Stomach (tissue), 9 donors: ENCODE data around the gene VPS8. TPM values are rescaled to one million over a fixed set of nuclear protein-coding genes. Genes with fewer than 3 reads are reported as not detected.
"Not testable (repeated sequence)": the region's sequence is repeated elsewhere in the genome, so short reads cannot be mapped to it uniquely, and the experiment has no call there.

Experiments
- DNase-seq, 2 donors: peaks; one replicate each; pipeline versions ENCODE4 v3.0.0 to v3.0.0-alpha.2; 2013 to 2019
- H3K27ac ChIP-seq, 5 donors: fragments of 200-600 bp in 4 of 5; sonication (generic) in 4 of 5; one replicate each; pipeline ENCODE4 v1.5.1; 2013 to 2019; ENCODE audit warnings: mild to moderate bottlenecking in 1 of 5, moderate library complexity in 1 of 5
- H3K27me3 ChIP-seq, 3 donors: fragments of 200-600 bp; sonication (generic); one replicate each; pipeline ENCODE4 v1.5.1; 2017 to 2019; ENCODE audit warnings: mixed run types in 1 of 3
- H3K36me3 ChIP-seq, 4 donors: fragments of 200-600 bp; sonication (generic); 1 replicate in 3 of 4; 2 replicates in 1 of 4; pipeline ENCODE4 v1.5.1; 2016 to 2019
- H3K4me1 ChIP-seq, 4 donors: fragments of 200-600 bp; sonication (generic); one replicate each; pipeline ENCODE4 v1.5.1; 2016 to 2019
- H3K4me3 ChIP-seq, 4 donors: fragments of 200-600 bp; sonication (generic) in 3 of 4; one replicate each; pipeline ENCODE4 v1.5.1; 2016 to 2019; ENCODE audit warnings: mild to moderate bottlenecking in 1 of 4
- H3K9me3 ChIP-seq, 4 donors: fragments of 200-600 bp; sonication (generic); one replicate each; pipeline ENCODE4 v1.5.1; 2016 to 2019
- EP300 ChIP-seq: sonication (generic); formaldehyde crosslinking; IDR thresholded peaks from one replicate; pipeline ENCODE4 v1.6.1; 2017; ENCODE audit warnings: antibody characterized with exemption
- POLR2A ChIP-seq, 4 donors: fragments of 450-650 bp; IDR thresholded peaks; one replicate each; pipeline ENCODE4 v1.6.1; 2016; ENCODE audit warnings: antibody characterized with exemption in 4 of 4, control low read depth in 2 of 4, mild to moderate bottlenecking in 1 of 4, moderate library complexity in 1 of 4
- POLR2AphosphoS5 ChIP-seq, 3 donors: sonication (generic); formaldehyde crosslinking; IDR thresholded peaks; one replicate each; pipeline ENCODE4 v1.6.1; 2016; ENCODE audit warnings: antibody characterized with exemption in 3 of 3
- WGBS, 5 donors: extraction: QIAGEN DNeasy Blood & Tissue Kit in 3 of 5; methylation state at CpG; one replicate each; pipeline versions ENCODE4 v1.1.5 to v1.1.7; 2013 to 2018; 5-methylcytosine and 5-hydroxymethylcytosine counted together
- intact Hi-C: fragments of 100-400 bp; cut with DNase I; formaldehyde crosslinking; loops from one replicate; pipeline ENCODE4 v1.15.1; 2023; ENCODE audit warnings: low total_unique reads
- polyA plus RNA-seq, 3 donors: library from polyadenylated mRNA; stranded (reverse); fragments of 200-250 nt; gene quantifications; one replicate each; pipeline ENCODE4 v1.2.3, GENCODE V29; 2013
- total RNA-seq, 5 donors: library from RNA; depleted of rRNA; stranded (reverse); fragments of >200 nt; gene quantifications; one replicate each; pipeline versions ENCODE4 v1.1.0 to v1.2.3, GENCODE V29; 2014 to 2016
- TF ChIP-seq, protein P1 (sequence below), 7 experiments: fragments of 450-650 bp in 4 of 7; fragments of 200-600 bp in 3 of 7; sonication (generic) in 3 of 7; IDR thresholded peaks; one replicate each; pipeline ENCODE4 v1.5.1; 2016 to 2019; ENCODE audit warnings: antibody characterized with exemption in 7 of 7, control low read depth in 2 of 7, mild to moderate bottlenecking in 1 of 7
- donor health status: healthy with polysubstance abuse.
- donor health status: Bipolar disorder and iron deficiency.
- donor health status: healthy.

The VPS8 gene
- total and polyA plus RNA-seq, 8 donors, result 7.5 to 126 (median 37.5) TPM

DNA sequence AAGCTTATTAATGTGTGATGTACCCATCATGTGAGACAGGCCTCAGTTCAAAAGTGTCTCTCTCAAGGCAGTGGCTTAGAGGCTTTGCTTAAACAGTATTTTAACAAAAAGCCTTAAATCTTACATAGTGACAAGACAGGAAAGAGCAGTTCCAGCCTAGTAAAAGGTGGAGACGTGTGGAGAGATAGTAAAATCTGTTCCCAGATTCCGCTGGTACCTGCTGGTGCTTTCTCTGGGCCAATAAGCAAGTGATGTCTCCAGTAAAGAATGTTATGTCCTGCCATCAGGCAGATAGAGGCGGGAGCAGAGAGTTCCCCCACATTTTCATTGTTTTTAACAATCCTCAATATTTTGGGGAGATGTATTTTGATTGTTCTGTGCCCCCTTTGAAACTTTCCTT, 135.0 kb downstream of the VPS8 start:
- TF ChIP-seq POLR2AphosphoS5 (IDR thresholded peaks at IDR 0.05) (no peak), POLR2A (IDR thresholded peaks at IDR 0.05) (no peak), EP300 (no peak)
- TF ChIP-seq, protein P1, sequence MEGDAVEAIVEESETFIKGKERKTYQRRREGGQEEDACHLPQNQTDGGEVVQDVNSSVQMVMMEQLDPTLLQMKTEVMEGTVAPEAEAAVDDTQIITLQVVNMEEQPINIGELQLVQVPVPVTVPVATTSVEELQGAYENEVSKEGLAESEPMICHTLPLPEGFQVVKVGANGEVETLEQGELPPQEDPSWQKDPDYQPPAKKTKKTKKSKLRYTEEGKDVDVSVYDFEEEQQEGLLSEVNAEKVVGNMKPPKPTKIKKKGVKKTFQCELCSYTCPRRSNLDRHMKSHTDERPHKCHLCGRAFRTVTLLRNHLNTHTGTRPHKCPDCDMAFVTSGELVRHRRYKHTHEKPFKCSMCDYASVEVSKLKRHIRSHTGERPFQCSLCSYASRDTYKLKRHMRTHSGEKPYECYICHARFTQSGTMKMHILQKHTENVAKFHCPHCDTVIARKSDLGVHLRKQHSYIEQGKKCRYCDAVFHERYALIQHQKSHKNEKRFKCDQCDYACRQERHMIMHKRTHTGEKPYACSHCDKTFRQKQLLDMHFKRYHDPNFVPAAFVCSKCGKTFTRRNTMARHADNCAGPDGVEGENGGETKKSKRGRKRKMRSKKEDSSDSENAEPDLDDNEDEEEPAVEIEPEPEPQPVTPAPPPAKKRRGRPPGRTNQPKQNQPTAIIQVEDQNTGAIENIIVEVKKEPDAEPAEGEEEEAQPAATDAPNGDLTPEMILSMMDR (IDR thresholded peaks at IDR 0.05), result no peak
- Histone ChIP-seq H3K27me3 (no peaks in the 10 kb centered on the region), H3K36me3 (peaks cover 0 to 73% (median 30%) of the 10 kb centered on the region in 4 donors), H3K4me3 (no peak overlapping the region), H3K27ac (no peak overlapping the region), H3K9me3 (no peaks in the 10 kb centered on the region), H3K4me1 (no peaks in the 10 kb centered on the region)
- intact Hi-C loops, result no loop called here
- no peak for DNase-seq
- 88 to 93% (median 91%) methylated on average over 3 of the region's 3 CpGs for WGBS, 5 donors

DNA sequence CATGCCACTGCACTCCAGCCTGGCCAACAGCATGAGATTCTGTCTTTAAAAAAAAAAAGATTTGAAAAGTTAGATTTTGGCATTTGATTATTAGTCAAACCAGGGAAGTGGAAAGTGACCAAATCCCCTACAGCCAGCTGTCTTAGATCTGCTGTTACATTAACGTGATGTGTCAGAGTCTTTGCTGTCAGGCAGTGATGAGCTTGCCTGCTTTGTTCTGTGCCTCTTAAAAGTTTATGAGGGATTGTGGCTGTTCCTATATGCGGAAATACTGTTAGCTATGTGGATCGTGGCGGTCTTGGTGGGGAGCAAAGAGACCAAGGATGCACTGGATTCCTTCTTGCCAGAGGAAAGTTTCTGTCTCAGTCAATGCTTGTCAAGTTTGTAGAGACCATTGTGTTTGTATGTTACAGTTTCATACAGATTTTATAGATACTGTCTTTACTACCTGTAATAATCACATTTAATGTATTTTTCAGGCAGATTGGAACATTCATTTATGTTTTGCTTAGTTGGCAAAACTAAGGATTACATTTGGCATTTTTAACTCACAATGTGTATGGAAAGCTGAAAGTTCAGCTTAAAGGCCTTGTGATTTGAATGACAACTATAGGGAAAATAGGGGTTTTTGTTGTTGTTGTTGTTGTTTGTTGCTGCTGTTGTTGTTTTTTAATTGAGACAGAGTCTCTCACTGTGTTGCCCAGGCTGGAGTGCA, 137.4 kb downstream of the VPS8 start:
- 88 to 93% (median 91%) methylated on average over 4 of the region's 4 CpGs for WGBS, 5 donors
- DNase-seq, result no peak
- Histone ChIP-seq H3K9me3 (no peaks in the 10 kb centered on the region), H3K4me1 (no peaks in the 10 kb centered on the region), H3K4me3 (no peak overlapping the region), H3K36me3 (peaks cover 0 to 61% (median 33%) of the 10 kb centered on the region in 4 donors), H3K27ac (no peak overlapping the region), H3K27me3 (no peaks in the 10 kb centered on the region)
- intact Hi-C loops, result no loop called here
- TF ChIP-seq, protein P1 (IDR thresholded peaks at IDR 0.05), result no peak
- TF ChIP-seq POLR2A (IDR thresholded peaks at IDR 0.05), result no peak
- no peak for TF ChIP-seq POLR2AphosphoS5 (IDR thresholded peaks at IDR 0.05)
- TF ChIP-seq EP300, result no peak

DNA sequence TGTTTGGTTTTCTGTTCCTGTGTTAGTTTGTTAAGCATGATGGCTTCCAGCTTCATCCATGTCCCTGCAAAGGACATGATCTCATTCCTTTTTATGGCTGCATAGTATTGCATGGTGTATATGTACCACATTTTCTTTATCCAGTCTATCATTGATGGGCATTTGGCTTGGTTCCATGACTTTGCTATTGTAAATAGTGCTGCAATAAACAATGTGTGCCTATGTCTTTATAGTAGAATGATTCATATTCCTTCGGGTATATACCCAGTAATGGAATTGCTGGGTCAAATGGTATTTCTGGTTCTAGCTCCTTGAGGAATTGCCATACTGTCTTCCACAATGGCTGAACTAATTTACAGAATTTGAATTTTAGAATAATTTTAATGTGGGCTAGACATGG, 138.8 kb downstream of the VPS8 start:
- intact Hi-C loops, H3K9me3 ChIP-seq, H3K4me3 ChIP-seq, DNase-seq, H3K4me1 ChIP-seq, H3K27me3 ChIP-seq, H3K27ac ChIP-seq: not testable (repeated sequence)
- WGBS, 5 donors, result 85 to 94% (median 94%) methylated on average over 1 of the region's 1 CpG
- peaks cover 0 to 57% (median 36%) of the 10 kb centered on the region in 4 donors for H3K36me3 ChIP-seq

DNA sequence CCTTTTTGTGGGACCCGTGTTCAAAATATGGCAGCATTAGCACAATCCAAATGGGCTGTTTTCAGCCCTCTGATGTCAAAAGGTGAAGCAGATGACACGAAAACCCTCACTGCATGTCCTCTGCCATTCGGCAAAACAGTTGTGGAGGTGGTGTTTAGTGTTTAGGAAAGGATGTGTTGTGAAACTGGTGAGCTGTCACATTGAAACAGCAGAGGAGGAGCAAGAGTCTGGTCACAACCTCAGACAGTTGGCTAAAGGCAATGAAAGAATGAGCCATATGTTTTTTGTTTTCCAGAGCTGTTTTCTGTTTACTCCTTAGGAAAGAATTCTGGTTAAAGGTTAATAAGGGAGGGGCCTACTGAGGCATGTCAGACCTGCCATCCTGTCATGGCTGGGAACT, 140.7 kb downstream of the VPS8 start:
- H3K9me3 ChIP-seq, result no peaks in the 10 kb centered on the region
- H3K27me3 ChIP-seq, result no peaks in the 10 kb centered on the region
- no peaks in the 10 kb centered on the region for H3K4me1 ChIP-seq
- TF ChIP-seq POLR2AphosphoS5 (IDR thresholded peaks at IDR 0.05) (no peak), EP300 (no peak), POLR2A (IDR thresholded peaks at IDR 0.05) (no peak)
- TF ChIP-seq, protein P1 (IDR thresholded peaks at IDR 0.05), result no peak
- WGBS, 5 donors, result 85 to 91% (median 90%) methylated on average over 3 of the region's 3 CpGs
- H3K36me3 ChIP-seq, result peaks cover 0 to 62% (median 42%) of the 10 kb centered on the region in 4 donors
- DNase-seq, result no peak
- no peak overlapping the region for H3K4me3 ChIP-seq
- H3K27ac ChIP-seq, result no peak overlapping the region
- intact Hi-C loops, result no loop called here

DNA sequence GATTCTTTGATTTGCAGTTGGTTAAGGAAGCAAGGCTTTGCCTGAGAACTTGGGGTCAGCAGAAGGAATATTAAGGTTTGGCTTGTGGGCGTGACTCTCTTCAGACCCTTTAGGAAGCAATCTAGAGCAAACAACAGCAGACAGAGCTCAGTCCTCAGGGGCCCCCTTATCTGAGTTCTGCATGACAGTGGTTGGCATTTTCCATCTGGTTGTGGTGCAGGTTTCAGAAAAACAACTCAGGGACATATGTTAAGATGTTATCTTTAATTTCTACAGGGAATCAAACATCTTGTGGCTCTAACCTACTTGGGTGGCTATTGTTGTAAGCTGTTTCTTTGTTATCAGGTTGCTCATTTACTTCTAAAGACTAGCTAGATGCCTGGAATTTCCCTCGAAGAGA, 141.4 kb downstream of the VPS8 start:
- Histone ChIP-seq H3K36me3 (peaks cover 0 to 65% (median 49%) of the 10 kb centered on the region in 4 donors), H3K27ac (no peak overlapping the region), H3K4me1 (no peaks in the 10 kb centered on the region), H3K27me3 (no peaks in the 10 kb centered on the region), H3K4me3 (no peak overlapping the region), H3K9me3 (no peaks in the 10 kb centered on the region)
- intact Hi-C loops, result no loop called here
- DNase-seq, result no peak
- 49 to 67% (median 56%) methylated on average over 2 of the region's 2 CpGs for WGBS, 5 donors
- TF ChIP-seq EP300, result no peak
- TF ChIP-seq, protein P1 (IDR thresholded peaks at IDR 0.05), result no peak
- no peak for TF ChIP-seq POLR2AphosphoS5 (IDR thresholded peaks at IDR 0.05)
- no peak for TF ChIP-seq POLR2A (IDR thresholded peaks at IDR 0.05)
